Body of pancreas (tissue), 4 donors: ENCODE measurements around the gene HIC1.

Source experiments
- CTCF ChIP-seq, 7 experiments: fragments of 450-650 bp in 4 of 7; fragments of 200-600 bp in 3 of 7; sonication (generic) in 3 of 7; IDR thresholded peaks; one replicate each; pipeline ENCODE4 v1.5.1; 2016 to 2019; ENCODE audit warnings: antibody characterized with exemption in 7 of 7
- POLR2A ChIP-seq, 3 donors: fragments of 450-650 bp; IDR thresholded peaks; one replicate each; pipeline ENCODE4 v1.6.1; 2016; ENCODE audit warnings: antibody characterized with exemption in 3 of 3, mild to moderate bottlenecking in 2 of 3

GRCh38 chr17:2025622-2026309, 29.1 kb upstream of the HIC1 start:
- TF ChIP-seq CTCF (IDR thresholded peaks at IDR 0.05) = peak; percentile 44 to 88 (median 85)
- no peak for TF ChIP-seq POLR2A (IDR thresholded peaks at IDR 0.05)
